Measurements from ENCODE around the gene ITPRIPL2. TPM values are rescaled to one million over a fixed set of nuclear protein-coding genes. Genes with fewer than 3 reads are reported as not detected.

Gene ITPRIPL2
- total and polyA plus RNA-seq, 2 of the 4 experiments (the other 2 are of a cell fraction) = 9.2 to 11.1 TPM

DNA sequence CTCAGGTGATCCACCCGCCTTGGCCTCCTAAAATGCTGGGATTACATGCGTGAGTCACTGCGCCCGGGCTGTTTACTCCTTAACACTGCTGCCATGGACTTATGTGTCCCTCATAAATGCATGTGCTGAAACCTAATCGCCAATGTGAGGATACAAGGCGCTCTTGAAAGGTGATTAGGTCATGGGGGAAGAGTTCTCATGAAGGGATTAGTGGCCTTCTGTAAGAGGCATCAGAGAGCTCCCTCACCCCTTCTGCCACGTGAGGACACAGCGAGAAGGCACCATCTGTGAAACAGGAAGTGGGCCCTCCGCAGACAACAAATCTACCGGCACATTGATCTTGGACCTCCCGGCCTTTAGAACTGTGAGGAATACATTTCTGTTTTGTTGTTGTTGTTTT, 19.1 kb downstream of the ITPRIPL2 start:
- Histone ChIP-seq H4K91ac (ENCODE audit: insufficient read depth, low read depth, low read length) (no peak overlapping the region), H3K56ac (ENCODE audit: extremely low read depth, insufficient read depth, low read length) (no peak overlapping the region), H2AFZ (replicated peaks; ENCODE audit: low read length, poor library complexity) (peak overlapping the region; percentile 12), H3K9me3 (ENCODE audit: control insufficient read depth, insufficient read depth, low read length) (no peaks in the 10 kb centered on the region), H2BK15ac (ENCODE audit: low read depth, low read length) (0 out of 3 replicates have a peak overlapping the region, but pooled peaks have one; percentile 7), H3K4ac (ENCODE audit: low read depth, low read length) (peak overlapping the region; percentile 43; the same call in 1 of the 2 replicates), H3K18ac (ENCODE audit: low read depth, low read length) (no peak overlapping the region), H3K27ac (ENCODE audit: insufficient read depth, low read length) (no peak overlapping the region), H3K23ac (ENCODE audit: low read depth, low read length) (no peak overlapping the region), H4K20me1 (ENCODE audit: insufficient read depth, low read length) (no peaks in the 10 kb centered on the region), H3K79me1 (ENCODE audit: low read depth in 1 of 2, low read length in 2 of 2) (peaks cover 0 to 13% of the 10 kb centered on the region in 2 experiments; a peak in 2 of 4 replicates), H2BK120ac (ENCODE audit: low read depth, low read length) (no peak overlapping the region), H3K27me3 (ENCODE audit: control insufficient read depth, insufficient read depth, low read length) (no peaks in the 10 kb centered on the region), H3K14ac (replicated peaks; ENCODE audit: low read depth, low read length) (no peak overlapping the region), H4K5ac (ENCODE audit: low read depth, low read length) (no peak overlapping the region), H3K36me3 (ENCODE audit: control insufficient read depth, insufficient read depth, low read length) (no peaks in the 10 kb centered on the region), H3K4me2 (ENCODE audit: low read depth, low read length) (no peak overlapping the region), H3K4me1 (ENCODE audit: control insufficient read depth, insufficient read depth, low read length) (peaks cover 35% of the 10 kb centered on the region), H4K8ac (ENCODE audit: low read depth in 2 of 2, low read length in 2 of 2) (no peak overlapping the region), H2BK5ac (ENCODE audit: low read depth, low read length, poor library complexity, severe bottlenecking) (no peak overlapping the region), H3K9me1 (ENCODE audit: insufficient read depth, low read length) (peaks cover 29% of the 10 kb centered on the region), H2BK20ac (ENCODE audit: low read depth, low read length) (peak overlapping the region; percentile 12; the same call in 1 of the 2 replicates), H2AK9ac (replicated peaks; ENCODE audit: low read depth, low read length, poor library complexity) (no peak overlapping the region), H3K9ac (ENCODE audit: low read depth, low read length) (no peak overlapping the region), H2AK5ac (ENCODE audit: low read depth, low read length) (peak overlapping the region; percentile 20; the same call in 1 of the 2 replicates), H3K4me3 (ENCODE audit: insufficient read depth, low read depth, low read length) (no peak overlapping the region)
- 100% methylated on average over 2 of the region's 11 CpGs; no CpG with 5 or more reads in 1 of the 2 experiments for WGBS, 2 experiments (ENCODE audit: extremely low coverage in 2 of 2, insufficient read length in 1 of 2)
- BruUV-seq (replicated peaks) = no TSS peak
- ATAC-seq (ENCODE audit: low read depth) = no peak
- dilution Hi-C loops (cut with HindIII; ENCODE audit: low sequenced_read_pairs, unreplicated experiment) (no loop called here), in situ Hi-C loops (cut with MboI; ENCODE audit: low sequenced_read_pairs) (no loop called here), intact Hi-C loops (cut with micrococcal nuclease) (no loop called here)
- DNase-seq = no peak
- ChIA-PET POLR2A (ENCODE audit: unreplicated experiment) (no interaction called here), CTCF (interaction anchor here (1.0 kb wide), 1 partner anchor 38 kb away, joined by 3 read pairs; no protein-coding TSS in a partner anchor)
- TF ChIP-seq FOS (IDR thresholded peaks at IDR 0.05; ENCODE audit: low read depth, low read length) (no peak), MAZ (IDR thresholded peaks at IDR 0.05; ENCODE audit: borderline replicate concordance, low read depth, low read length) (no peak), MAFK (IDR thresholded peaks at IDR 0.05; ENCODE audit: low read depth, low read length) (no peak), POLR2A (IDR thresholded peaks at IDR 0.05; ENCODE audit: low read depth, low read length) (no peak), RFX5 (IDR thresholded peaks at IDR 0.05; ENCODE audit: low read depth, low read length) (no peak), RCOR1 (IDR thresholded peaks at IDR 0.05; ENCODE audit: insufficient replicate concordance, low read length) (no peak), NFE2L2 (IDR thresholded peaks at IDR 0.05; ENCODE audit: low read depth, low read length) (no peak), CHD1 (IDR thresholded peaks at IDR 0.05; ENCODE audit: low read depth, low read length) (no peak), MXI1 (IDR thresholded peaks at IDR 0.05; ENCODE audit: borderline replicate concordance, low read depth, low read length) (no peak), USF2 (IDR thresholded peaks at IDR 0.05; ENCODE audit: low read depth, low read length) (no peak), RAD21 (IDR thresholded peaks at IDR 0.05; ENCODE audit: low read length) (no peak), CTCF (conservative IDR thresholded peaks at IDR 0.05; ENCODE audit: low read depth, low read length) (no peak), CEBPB (IDR thresholded peaks at IDR 0.05; ENCODE audit: low read depth, low read length) (no peak)
